ENCODE measurements around the gene CARF.

- TF ChIP-seq HDAC6 (IDR thresholded peaks at IDR 0.05; ENCODE audit: low read depth, low read length) (no peak), SUZ12 (IDR thresholded peaks at IDR 0.05; ENCODE audit: low read depth, low read length) (no peak), PREB (CRISPR knock-in tag; IDR thresholded peaks at IDR 0.05) (no peak), ERF (CRISPR knock-in tag; IDR thresholded peaks at IDR 0.05) (no peak), CTCF (CRISPR knock-in tag; IDR thresholded peaks at IDR 0.05) (no peak), DPF2 (CRISPR knock-in tag; IDR thresholded peaks at IDR 0.05; ENCODE audit: borderline replicate concordance, low read depth) (no peak), EZH2 (conservative IDR thresholded peaks at IDR 0.05; ENCODE audit: low read depth, low read length) (no peak), ZNF609 (CRISPR knock-in tag; IDR thresholded peaks at IDR 0.05; ENCODE audit: borderline replicate concordance) (no peak), MZF1 (CRISPR knock-in tag; IDR thresholded peaks at IDR 0.05; ENCODE audit: borderline replicate concordance) (no peak), MEIS2 (CRISPR knock-in tag; IDR thresholded peaks at IDR 0.05) (no peak)
Measured at GRCh38 chr2:202976809-202977208, 64.7 kb downstream of the CARF start.

Measured in HepG2 (cell line).